GM12875 (cell line): ENCODE results near the gene ACOT4.

Experiments
- H3K4me3 ChIP-seq: one replicate; pipeline ENCODE4 v1.5.1; 2011; ENCODE audit warnings: low read depth, low read length, control low read depth
- TF ChIP-seq, protein P1 (sequence below): IDR thresholded peaks from 2 replicates; pipeline ENCODE4 v1.5.1; 2011; ENCODE audit warnings: low read depth, mild to moderate bottlenecking, control low read depth, inconsistent platforms, low read length, moderate library complexity, borderline replicate concordance; ENCODE audit not compliant: insufficient read depth

Gene ACOT4

DNA sequence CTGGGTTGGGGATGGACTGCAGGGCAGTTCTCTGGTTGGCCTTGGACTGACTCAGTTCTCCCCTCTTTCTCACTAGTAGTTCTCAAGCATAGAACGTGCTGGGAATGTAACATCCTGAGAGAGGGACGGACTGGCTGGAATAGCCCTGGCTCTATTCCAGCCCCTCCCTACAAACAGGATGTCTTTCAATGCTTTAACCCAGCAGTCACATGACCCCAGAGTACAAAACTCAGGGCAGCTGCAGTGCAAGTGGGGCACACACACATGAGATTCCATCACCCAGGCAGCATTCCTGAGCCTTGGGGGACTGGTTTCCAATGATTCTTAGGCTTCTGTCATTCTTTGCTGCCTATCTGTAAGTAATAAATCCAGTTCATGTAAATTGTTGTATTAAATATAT lies 19.0 kb downstream of the ACOT4 start:
- TF ChIP-seq, protein P1, sequence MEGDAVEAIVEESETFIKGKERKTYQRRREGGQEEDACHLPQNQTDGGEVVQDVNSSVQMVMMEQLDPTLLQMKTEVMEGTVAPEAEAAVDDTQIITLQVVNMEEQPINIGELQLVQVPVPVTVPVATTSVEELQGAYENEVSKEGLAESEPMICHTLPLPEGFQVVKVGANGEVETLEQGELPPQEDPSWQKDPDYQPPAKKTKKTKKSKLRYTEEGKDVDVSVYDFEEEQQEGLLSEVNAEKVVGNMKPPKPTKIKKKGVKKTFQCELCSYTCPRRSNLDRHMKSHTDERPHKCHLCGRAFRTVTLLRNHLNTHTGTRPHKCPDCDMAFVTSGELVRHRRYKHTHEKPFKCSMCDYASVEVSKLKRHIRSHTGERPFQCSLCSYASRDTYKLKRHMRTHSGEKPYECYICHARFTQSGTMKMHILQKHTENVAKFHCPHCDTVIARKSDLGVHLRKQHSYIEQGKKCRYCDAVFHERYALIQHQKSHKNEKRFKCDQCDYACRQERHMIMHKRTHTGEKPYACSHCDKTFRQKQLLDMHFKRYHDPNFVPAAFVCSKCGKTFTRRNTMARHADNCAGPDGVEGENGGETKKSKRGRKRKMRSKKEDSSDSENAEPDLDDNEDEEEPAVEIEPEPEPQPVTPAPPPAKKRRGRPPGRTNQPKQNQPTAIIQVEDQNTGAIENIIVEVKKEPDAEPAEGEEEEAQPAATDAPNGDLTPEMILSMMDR = no peak
- H3K4me3 ChIP-seq = no peak overlapping the region

DNA sequence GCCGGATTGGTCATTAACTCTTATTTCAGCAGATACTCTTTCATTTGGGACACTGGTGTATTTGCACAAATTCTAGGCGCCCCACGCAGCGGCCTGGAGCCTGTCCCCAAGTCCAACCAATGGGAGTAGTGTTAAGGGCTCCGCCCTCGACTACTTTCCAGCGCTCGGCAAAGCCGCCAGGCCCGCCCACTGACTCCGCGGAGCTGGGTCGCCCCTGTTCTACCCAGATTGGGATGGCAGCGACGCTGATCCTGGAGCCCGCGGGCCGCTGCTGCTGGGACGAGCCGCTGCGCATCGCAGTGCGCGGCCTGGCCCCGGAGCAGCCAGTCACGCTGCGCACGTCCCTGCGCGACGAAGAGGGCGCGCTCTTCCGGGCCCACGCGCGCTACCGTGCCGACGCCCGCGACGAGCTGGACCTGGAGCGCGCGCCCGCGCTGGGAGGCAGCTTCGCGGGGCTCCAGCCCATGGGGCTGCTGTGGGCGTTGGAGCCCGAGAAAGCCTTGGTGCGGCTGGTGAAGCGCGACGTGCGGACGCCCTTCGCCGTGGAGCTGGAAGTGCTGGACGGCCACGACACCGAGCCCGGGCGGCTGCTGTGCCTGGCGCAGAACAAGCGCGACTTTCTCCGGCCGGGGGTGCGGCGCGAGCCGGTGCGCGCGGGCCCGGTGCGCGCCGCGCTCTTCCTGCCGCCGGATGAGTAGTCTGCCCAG lies 20.8 kb downstream of the ACOT4 start, which contains the start of gene ACOT6:
TSS of gene ACOT6 (plus strand) at position 179 of the 707 bp plus-strand sequence. CDS start at position 234, 55 bp downstream.
- H3K4me3 ChIP-seq = peak within 1 kb of the TSS; percentile 68
- TF ChIP-seq, protein P1 = no peak

DNA sequence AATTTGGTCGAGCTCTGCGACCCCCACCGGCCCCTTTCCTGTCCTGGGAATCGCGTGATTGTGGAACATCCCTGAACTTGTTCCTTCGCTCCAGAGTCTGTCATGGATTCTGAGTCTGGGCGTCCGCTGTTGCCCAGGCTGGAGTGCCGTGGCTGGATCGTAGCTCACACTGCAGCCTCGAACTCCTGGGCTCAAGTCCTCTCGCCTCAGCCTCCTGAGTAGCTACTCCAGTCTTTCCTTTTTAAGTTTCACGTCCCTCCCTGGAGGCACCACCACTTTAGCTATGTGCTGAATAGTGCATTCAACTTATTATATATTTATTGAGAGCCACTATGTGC lies 21.3 kb downstream of the ACOT4 start:
- H3K4me3 ChIP-seq = peak overlapping the region; percentile 68
- TF ChIP-seq, protein P1 = no peak

DNA sequence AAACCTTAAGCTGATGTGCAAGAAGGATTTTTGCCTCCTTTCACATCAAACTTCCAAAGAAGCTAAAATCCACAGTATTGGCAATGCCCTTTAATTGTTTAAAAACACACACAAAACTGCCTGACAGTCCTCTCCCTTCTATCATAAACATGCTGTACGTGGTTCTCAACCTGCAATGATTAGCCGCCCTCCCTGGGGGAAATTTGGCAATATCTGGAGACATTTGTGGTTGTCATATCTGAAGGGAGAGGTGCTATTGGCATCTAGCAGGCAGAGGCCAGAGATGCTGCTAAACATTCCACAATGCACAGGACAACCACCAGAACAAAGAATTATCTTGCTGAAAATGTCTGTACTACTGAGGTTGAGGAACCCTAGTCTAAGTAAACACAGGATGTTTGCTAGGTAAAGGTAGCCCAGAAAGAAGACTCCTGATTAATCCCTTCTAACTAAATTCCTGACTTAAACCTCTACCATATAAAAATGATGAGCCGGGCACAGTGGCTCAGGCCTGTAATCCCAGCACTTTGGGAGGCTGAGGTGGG lies 21.8 kb downstream of the ACOT4 start:
- H3K4me3 ChIP-seq = no peak overlapping the region
- TF ChIP-seq, protein P1 = no peak

DNA sequence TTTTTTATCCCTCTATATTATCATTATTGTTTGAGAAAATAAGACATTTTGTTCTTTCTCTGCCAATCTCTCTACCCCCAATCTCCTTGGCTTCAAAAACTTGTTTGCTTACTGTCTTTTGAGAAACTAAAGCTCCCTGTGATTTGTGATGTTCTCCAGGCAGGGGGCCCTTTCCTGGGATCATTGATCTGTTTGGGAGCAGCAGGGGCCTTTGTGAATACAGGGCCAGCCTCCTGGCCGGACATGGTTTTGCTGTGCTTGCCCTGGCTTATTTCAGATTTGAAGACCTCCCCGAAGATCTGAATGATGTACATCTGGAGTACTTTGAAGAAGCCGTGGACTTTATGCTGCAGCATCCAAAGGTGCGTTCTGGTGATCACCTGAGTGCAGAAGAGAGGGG lies 25.2 kb downstream of the ACOT4 start:
- TF ChIP-seq, protein P1 = no peak
- H3K4me3 ChIP-seq = no peak overlapping the region

DNA sequence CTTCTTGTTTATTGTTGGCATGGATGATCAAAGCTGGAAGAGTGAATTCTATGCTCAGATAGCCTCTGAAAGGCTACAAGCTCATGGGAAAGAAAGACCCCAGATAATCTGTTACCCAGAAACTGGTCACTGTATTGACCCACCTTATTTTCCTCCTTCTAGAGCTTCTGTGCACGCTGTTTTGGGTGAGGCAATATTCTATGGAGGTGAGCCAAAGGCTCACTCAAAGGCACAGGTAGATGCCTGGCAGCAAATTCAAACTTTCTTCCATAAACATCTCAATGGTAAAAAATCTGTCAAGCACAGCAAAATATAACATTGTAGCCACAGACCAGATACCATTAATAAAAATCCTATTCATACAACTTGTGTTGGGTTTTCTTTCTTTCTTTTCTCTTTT lies 27.9 kb downstream of the ACOT4 start:
- no peak overlapping the region for H3K4me3 ChIP-seq
- TF ChIP-seq, protein P1 = no peak

DNA sequence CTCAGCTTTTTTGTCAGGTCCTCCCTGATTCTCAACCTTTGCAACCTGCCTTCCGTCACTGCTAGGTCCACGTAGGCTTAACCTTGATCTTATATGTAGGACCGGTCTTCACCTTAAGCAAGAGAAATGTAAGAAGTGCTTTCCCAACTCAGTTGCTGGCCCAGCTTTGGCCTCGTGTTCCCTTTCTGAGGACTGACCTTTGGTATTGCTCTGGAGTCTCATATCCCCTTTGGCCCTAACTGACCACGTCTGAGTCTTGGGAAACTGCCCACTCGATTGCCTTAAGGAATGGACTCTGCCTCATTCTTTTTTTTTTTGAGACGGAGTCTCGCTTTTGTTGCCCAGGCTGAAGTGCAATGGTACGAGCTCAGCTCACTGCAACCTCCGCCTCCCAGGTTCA lies 28.6 kb downstream of the ACOT4 start:
- TF ChIP-seq, protein P1 = no peak
- no peak overlapping the region for H3K4me3 ChIP-seq
